ENCODE measurements around the gene KRT84.

DNA sequence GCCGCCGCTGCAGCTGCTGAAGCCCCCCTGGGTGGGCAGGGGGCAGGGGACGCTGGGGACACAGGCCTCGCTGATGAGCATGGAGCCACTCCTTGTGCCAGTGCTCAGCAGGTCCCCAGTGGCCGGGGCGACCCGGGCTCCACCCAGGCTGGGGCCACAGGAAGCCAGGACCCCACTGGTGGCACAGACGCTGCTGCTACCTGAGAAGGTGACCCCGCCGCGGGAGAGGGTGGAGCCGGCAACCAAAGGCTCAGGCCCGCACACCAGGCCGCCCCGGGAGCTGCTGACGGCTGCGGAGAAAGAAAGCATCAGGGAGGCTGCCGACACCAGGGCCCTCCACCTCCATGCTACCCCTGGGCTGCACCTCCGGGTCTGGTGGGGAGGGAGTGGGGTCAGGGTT, 7.4 kb downstream of the KRT84 start:
- TF ChIP-seq, protein P1, sequence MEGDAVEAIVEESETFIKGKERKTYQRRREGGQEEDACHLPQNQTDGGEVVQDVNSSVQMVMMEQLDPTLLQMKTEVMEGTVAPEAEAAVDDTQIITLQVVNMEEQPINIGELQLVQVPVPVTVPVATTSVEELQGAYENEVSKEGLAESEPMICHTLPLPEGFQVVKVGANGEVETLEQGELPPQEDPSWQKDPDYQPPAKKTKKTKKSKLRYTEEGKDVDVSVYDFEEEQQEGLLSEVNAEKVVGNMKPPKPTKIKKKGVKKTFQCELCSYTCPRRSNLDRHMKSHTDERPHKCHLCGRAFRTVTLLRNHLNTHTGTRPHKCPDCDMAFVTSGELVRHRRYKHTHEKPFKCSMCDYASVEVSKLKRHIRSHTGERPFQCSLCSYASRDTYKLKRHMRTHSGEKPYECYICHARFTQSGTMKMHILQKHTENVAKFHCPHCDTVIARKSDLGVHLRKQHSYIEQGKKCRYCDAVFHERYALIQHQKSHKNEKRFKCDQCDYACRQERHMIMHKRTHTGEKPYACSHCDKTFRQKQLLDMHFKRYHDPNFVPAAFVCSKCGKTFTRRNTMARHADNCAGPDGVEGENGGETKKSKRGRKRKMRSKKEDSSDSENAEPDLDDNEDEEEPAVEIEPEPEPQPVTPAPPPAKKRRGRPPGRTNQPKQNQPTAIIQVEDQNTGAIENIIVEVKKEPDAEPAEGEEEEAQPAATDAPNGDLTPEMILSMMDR (IDR thresholded peaks at IDR 0.05) = no peak
- no peak for TF ChIP-seq POLR2A (IDR thresholded peaks at IDR 0.05)
